CD4-positive, alpha-beta T cell treated with Interleukin-21 for 1 hour (primary cell): Measurements from ENCODE around the gene ANGPTL2.

Source experiments
- DNase-seq: peaks from one replicate; pipeline ENCODE4 v3.0.0-alpha.2; 2020

The ANGPTL2 gene

GRCh38 chr9:127038531-127038930 is 83.9 kb downstream of the ANGPTL2 start:
- no peak for DNase-seq
